Activated CD8-positive, alpha-beta T cell treated with anti-CD3 and anti-CD28 coated beads, Interleukin-2, amount 10 ng/mL, durations not matched to agents 7 days and 5 days (primary cell): ENCODE results near the gene MAD1L1. TPM values are rescaled to one million over a fixed set of nuclear protein-coding genes. Genes with fewer than 3 reads are reported as not detected.
"Not testable (repeated sequence)": the region's sequence is repeated elsewhere in the genome, so short reads cannot be mapped to it uniquely, and the experiment has no call there.

Experiments
- ATAC-seq: fragments of 150-1000 bp; cut with Tn5 transposase; one replicate; pipeline ENCODE4 v1.10.0; 2021; ENCODE audit warnings: moderate library complexity
- CTCF ChIA-PET: fragments of 350-600 bp; sonication (Branson Sonifier 250); formaldehyde crosslinking; loops from one replicate; lab custom pipeline; 2021; ENCODE audit warnings: antibody characterized with exemption; lab: Charles Lee
- POLR2A ChIA-PET: fragments of 350-600 bp; sonication (Branson Sonifier 250); formaldehyde crosslinking; loops from one replicate; lab custom pipeline; 2021; ENCODE audit warnings: antibody characterized with exemption; lab: Charles Lee
- DNase-seq: peaks from one replicate; pipeline ENCODE4 v3.0.0-alpha.2; 2020
- H3K27ac Mint-ChIP-seq: one replicate; pipeline ENCODE4 v1.8.0; 2021; ENCODE audit warnings: mild to moderate bottlenecking, mixed read lengths
- H3K27me3 Mint-ChIP-seq: one replicate; pipeline ENCODE4 v1.8.0; 2021; ENCODE audit warnings: low read depth, mixed read lengths
- H3K36me3 Mint-ChIP-seq: one replicate; pipeline ENCODE4 v1.8.0; 2021; ENCODE audit warnings: low read depth, mixed read lengths
- H3K4me1 Mint-ChIP-seq: one replicate; pipeline ENCODE4 v1.8.0; 2021; ENCODE audit warnings: low read depth, mixed read lengths
- H3K4me3 Mint-ChIP-seq: one replicate; pipeline ENCODE4 v1.8.0; 2021; ENCODE audit warnings: mild to moderate bottlenecking, mixed read lengths
- H3K9me3 Mint-ChIP-seq: one replicate; pipeline ENCODE4 v1.8.0; 2022; ENCODE audit warnings: mixed read lengths; ENCODE audit not compliant: insufficient read depth
- total RNA-seq, 2 experiments: library from RNA; stranded (reverse); gene quantifications; one replicate each; pipeline ENCODE4 v1.2.3, GENCODE V29; 2021

Gene MAD1L1
- total RNA-seq, 2 experiments from 2014 or later: 79.8 to 82.7 TPM

GRCh38 chr7:1936531-1937251, 296.1 kb downstream of the MAD1L1 start:
- Mint-ChIP-seq H3K4me3 (no peak overlapping the region), H3K9me3 (no peaks in the 10 kb centered on the region), H3K27ac (no peak overlapping the region), H3K27me3 (no peaks in the 10 kb centered on the region), H3K4me1 (peaks cover 39% of the 10 kb centered on the region), H3K36me3 (peaks cover 54% of the 10 kb centered on the region)
- ATAC-seq: no peak
- CTCF ChIA-PET: no interaction called here
- no peak for DNase-seq
- POLR2A ChIA-PET: no interaction called here

GRCh38 chr7:1936006-1936310, 296.8 kb downstream of the MAD1L1 start:
- H3K4me1 Mint-ChIP-seq: peaks cover 34% of the 10 kb centered on the region
- H3K27ac Mint-ChIP-seq: no peak overlapping the region
- DNase-seq (no peak), ATAC-seq (no peak)
- no peaks in the 10 kb centered on the region for H3K27me3 Mint-ChIP-seq
- no peaks in the 10 kb centered on the region for H3K9me3 Mint-ChIP-seq
- ChIA-PET POLR2A (no interaction called here), CTCF (no interaction called here)
- peaks cover 59% of the 10 kb centered on the region for H3K36me3 Mint-ChIP-seq
- H3K4me3 Mint-ChIP-seq: no peak overlapping the region

- Mint-ChIP-seq H3K4me3 (no peak overlapping the region), H3K4me1 (peaks cover 28% of the 10 kb centered on the region), H3K9me3 (no peaks in the 10 kb centered on the region), H3K27ac (no peak overlapping the region), H3K36me3 (peaks cover 59% of the 10 kb centered on the region), H3K27me3 (no peaks in the 10 kb centered on the region)
- CTCF ChIA-PET: no interaction called here
- ATAC-seq (no peak), DNase-seq (no peak)
- POLR2A ChIA-PET: no interaction called here
These were observed 297.4 kb downstream of the MAD1L1 start for GRCh38 chr7:1935176-1936005.

- ChIA-PET CTCF (no interaction called here), POLR2A (no interaction called here)
- ATAC-seq (no peak), DNase-seq (no peak)
- Mint-ChIP-seq H3K27ac (no peak overlapping the region), H3K27me3 (no peaks in the 10 kb centered on the region), H3K36me3 (peaks cover 59% of the 10 kb centered on the region), H3K9me3 (no peaks in the 10 kb centered on the region), H3K4me3 (no peak overlapping the region), H3K4me1 (peaks cover 22% of the 10 kb centered on the region)
These were observed 298.0 kb downstream of the MAD1L1 start for GRCh38 chr7:1934756-1935155.

GRCh38 chr7:1934017-1934416, 298.7 kb downstream of the MAD1L1 start:
- no peaks in the 10 kb centered on the region for H3K27me3 Mint-ChIP-seq
- DNase-seq (no peak), ATAC-seq (no peak)
- H3K36me3 Mint-ChIP-seq: peaks cover 58% of the 10 kb centered on the region
- H3K27ac Mint-ChIP-seq: no peak overlapping the region
- no peaks in the 10 kb centered on the region for H3K9me3 Mint-ChIP-seq
- ChIA-PET POLR2A (no interaction called here), CTCF (no interaction called here)
- H3K4me3 Mint-ChIP-seq: no peak overlapping the region
- peaks cover 15% of the 10 kb centered on the region for H3K4me1 Mint-ChIP-seq

- Mint-ChIP-seq H3K4me1 (peaks cover 7% of the 10 kb centered on the region), H3K27ac (no peak overlapping the region), H3K4me3 (no peak overlapping the region), H3K36me3 (peaks cover 52% of the 10 kb centered on the region), H3K9me3 (no peaks in the 10 kb centered on the region), H3K27me3 (peaks cover 2% of the 10 kb centered on the region)
- DNase-seq (no peak), ATAC-seq (no peak)
- POLR2A ChIA-PET: no interaction called here
- CTCF ChIA-PET: no interaction called here
These were observed 299.5 kb downstream of the MAD1L1 start for GRCh38 chr7:1933066-1933750.

GRCh38 chr7:1931951-1932270, 300.8 kb downstream of the MAD1L1 start:
- Mint-ChIP-seq H3K36me3 (peaks cover 53% of the 10 kb centered on the region), H3K4me3 (no peak overlapping the region), H3K27ac (no peak overlapping the region), H3K9me3 (no peaks in the 10 kb centered on the region), H3K4me1 (peaks cover 9% of the 10 kb centered on the region), H3K27me3 (peaks cover 10% of the 10 kb centered on the region)
- no peak for DNase-seq
- ATAC-seq: no peak
- ChIA-PET CTCF (no interaction called here), POLR2A (no interaction called here)

- DNase-seq (no peak), ATAC-seq (no peak)
- H3K27ac Mint-ChIP-seq: no peak overlapping the region
- H3K4me3 Mint-ChIP-seq: no peak overlapping the region
- peaks cover 51% of the 10 kb centered on the region for H3K36me3 Mint-ChIP-seq
- ChIA-PET POLR2A (no interaction called here), CTCF (no interaction called here)
- H3K27me3 Mint-ChIP-seq: peaks cover 13% of the 10 kb centered on the region
- peaks cover 14% of the 10 kb centered on the region for H3K4me1 Mint-ChIP-seq
- no peaks in the 10 kb centered on the region for H3K9me3 Mint-ChIP-seq
These were observed 301.3 kb downstream of the MAD1L1 start for GRCh38 chr7:1931256-1931950.

GRCh38 chr7:1930381-1931065, 302.2 kb downstream of the MAD1L1 start:
- peaks cover 22% of the 10 kb centered on the region for H3K4me1 Mint-ChIP-seq
- no peak overlapping the region for H3K4me3 Mint-ChIP-seq
- ChIA-PET CTCF (no interaction called here), POLR2A (no interaction called here)
- no peaks in the 10 kb centered on the region for H3K9me3 Mint-ChIP-seq
- peaks cover 43% of the 10 kb centered on the region for H3K36me3 Mint-ChIP-seq
- ATAC-seq: no peak
- peaks cover 14% of the 10 kb centered on the region for H3K27me3 Mint-ChIP-seq
- H3K27ac Mint-ChIP-seq: no peak overlapping the region
- no peak for DNase-seq

- H3K27ac Mint-ChIP-seq, H3K4me3 Mint-ChIP-seq, POLR2A ChIA-PET, DNase-seq, H3K9me3 Mint-ChIP-seq, CTCF ChIA-PET, ATAC-seq: not testable (repeated sequence)
- peaks cover 36% of the 10 kb centered on the region for H3K36me3 Mint-ChIP-seq
- H3K27me3 Mint-ChIP-seq: peaks cover 14% of the 10 kb centered on the region
- peaks cover 33% of the 10 kb centered on the region for H3K4me1 Mint-ChIP-seq
These were observed 303.3 kb downstream of the MAD1L1 start for GRCh38 chr7:1929349-1929925.

GRCh38 chr7:1928645-1929348, 303.9 kb downstream of the MAD1L1 start:
- no peaks in the 10 kb centered on the region for H3K9me3 Mint-ChIP-seq
- H3K27me3 Mint-ChIP-seq: peaks cover 20% of the 10 kb centered on the region
- no peak overlapping the region for H3K4me3 Mint-ChIP-seq
- H3K27ac Mint-ChIP-seq: no peak overlapping the region
- CTCF ChIA-PET: no interaction called here
- peaks cover 40% of the 10 kb centered on the region for H3K4me1 Mint-ChIP-seq
- POLR2A ChIA-PET: no interaction called here
- DNase-seq (no peak), ATAC-seq (no peak)
- peaks cover 36% of the 10 kb centered on the region for H3K36me3 Mint-ChIP-seq
